ENCODE results near the gene KCNJ11.

- TF ChIP-seq TAF1 (IDR thresholded peaks at IDR 0.05; ENCODE audit: low read depth, low read length), result no peak
- TF ChIP-seq SPI1 (IDR thresholded peaks at IDR 0.05; ENCODE audit: low read depth, low read length), result no peak
- no peak for TF ChIP-seq POLR2AphosphoS5 (IDR thresholded peaks at IDR 0.05; ENCODE audit: low read depth, low read length)
- TF ChIP-seq POLR2A (IDR thresholded peaks at IDR 0.05; ENCODE audit: low read depth, low read length), result no peak
- TF ChIP-seq PAX5 (IDR thresholded peaks at IDR 0.05; ENCODE audit: insufficient read depth, low read length, severe bottlenecking), result no peak
Measured at GRCh38 chr11:17415523-17416104, 27.2 kb upstream of the KCNJ11 start.
